ENCODE results near the gene TMEM175.

DNA sequence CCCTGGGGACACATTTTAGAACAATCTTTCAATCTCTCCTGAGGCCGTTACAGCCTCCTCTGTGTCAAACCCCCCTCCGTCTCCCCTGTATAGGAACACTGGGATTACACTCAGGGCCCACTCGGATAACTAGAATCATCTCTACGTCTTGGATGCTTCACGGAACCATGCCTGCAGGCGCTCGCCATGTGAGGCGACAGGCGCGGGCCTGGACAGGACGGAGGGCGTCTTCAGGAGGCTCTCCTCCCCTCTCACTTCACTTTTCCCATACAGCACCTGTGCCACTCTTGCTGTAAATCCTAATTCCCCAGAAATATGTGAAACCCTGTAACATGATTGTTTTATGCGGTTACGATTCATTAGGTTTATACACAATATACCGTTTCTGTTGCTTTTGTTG, 50.6 kb downstream of the TMEM175 start:
- no peak for TF ChIP-seq POLR2A (IDR thresholded peaks at IDR 0.05)
- TF ChIP-seq, protein P1, sequence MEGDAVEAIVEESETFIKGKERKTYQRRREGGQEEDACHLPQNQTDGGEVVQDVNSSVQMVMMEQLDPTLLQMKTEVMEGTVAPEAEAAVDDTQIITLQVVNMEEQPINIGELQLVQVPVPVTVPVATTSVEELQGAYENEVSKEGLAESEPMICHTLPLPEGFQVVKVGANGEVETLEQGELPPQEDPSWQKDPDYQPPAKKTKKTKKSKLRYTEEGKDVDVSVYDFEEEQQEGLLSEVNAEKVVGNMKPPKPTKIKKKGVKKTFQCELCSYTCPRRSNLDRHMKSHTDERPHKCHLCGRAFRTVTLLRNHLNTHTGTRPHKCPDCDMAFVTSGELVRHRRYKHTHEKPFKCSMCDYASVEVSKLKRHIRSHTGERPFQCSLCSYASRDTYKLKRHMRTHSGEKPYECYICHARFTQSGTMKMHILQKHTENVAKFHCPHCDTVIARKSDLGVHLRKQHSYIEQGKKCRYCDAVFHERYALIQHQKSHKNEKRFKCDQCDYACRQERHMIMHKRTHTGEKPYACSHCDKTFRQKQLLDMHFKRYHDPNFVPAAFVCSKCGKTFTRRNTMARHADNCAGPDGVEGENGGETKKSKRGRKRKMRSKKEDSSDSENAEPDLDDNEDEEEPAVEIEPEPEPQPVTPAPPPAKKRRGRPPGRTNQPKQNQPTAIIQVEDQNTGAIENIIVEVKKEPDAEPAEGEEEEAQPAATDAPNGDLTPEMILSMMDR (IDR thresholded peaks at IDR 0.05): no peak

Measured in body of pancreas (tissue), 4 donors.